K562 (cell line): ENCODE results near the gene TARS3. TPM values are rescaled to one million over a fixed set of nuclear protein-coding genes. Genes with fewer than 3 reads are reported as not detected.

Source experiments
- BRF1 ChIP-seq: IDR thresholded peaks from 3 replicates; pipeline ENCODE4 v1.6.1; 2011; ENCODE audit warnings: borderline replicate concordance, mild to moderate bottlenecking; ENCODE audit not compliant: insufficient read length; ENCODE audit errors: extremely low read depth
- CBFA2T2 ChIP-seq: fragments of 450-650 bp; conservative IDR thresholded peaks from 2 replicates; pipeline ENCODE4 v1.6.1; 2017; ENCODE audit warnings: mild to moderate bottlenecking
- CXXC5 ChIP-seq: fragments of 250-450 bp; sonication (Bioruptor Pico); IDR thresholded peaks from 2 replicates; pipeline ENCODE4 v1.8.0; 2022; ENCODE audit warnings: inconsistent platforms, mild to moderate bottlenecking, moderate library complexity
- DPF2 ChIP-seq: fragments of 450-650 bp; IDR thresholded peaks from 2 replicates; pipeline ENCODE4 v1.6.1; 2016
- EHMT2 ChIP-seq: fragments of 450-650 bp; IDR thresholded peaks from 2 replicates; pipeline ENCODE4 v1.6.1; 2018; ENCODE audit warnings: antibody characterized with exemption
- FOXP1 ChIP-seq: sonication (generic); formaldehyde crosslinking; IDR thresholded peaks from 2 replicates; pipeline ENCODE4 v1.8.0; 2022; ENCODE audit warnings: mild to moderate bottlenecking, missing genetic modification reagents
- JUND ChIP-seq, 2 experiments: IDR thresholded peaks; 2 replicates in 1 of 2; 3 replicates in 1 of 2; pipeline ENCODE4 v1.6.1; 2011; ENCODE audit warnings: borderline replicate concordance in 2 of 2, low read depth in 2 of 2, low read length in 2 of 2, improper control_type of control experiment in 1 of 2, missing biosample characterization in 1 of 2, missing genetic modification characterization in 1 of 2, missing genetic modification reagents in 1 of 2
- NELFE ChIP-seq: IDR thresholded peaks from 2 replicates; pipeline ENCODE4 v1.6.1; 2011; ENCODE audit warnings: mild to moderate bottlenecking; ENCODE audit not compliant: insufficient read depth, insufficient read length
- NFXL1 ChIP-seq: fragments of 450-650 bp; formaldehyde crosslinking; IDR thresholded peaks from 2 replicates; pipeline ENCODE4 v1.4.0; 2021; ENCODE audit warnings: mild to moderate bottlenecking
- ZBTB1 ChIP-seq: sonication (generic); formaldehyde crosslinking; IDR thresholded peaks from 2 replicates; pipeline ENCODE4 v1.8.1; 2023; ENCODE audit warnings: missing genetic modification reagents, low read depth, mild to moderate bottlenecking, borderline replicate concordance
- polyA plus RNA-seq, 8 experiments: library from polyadenylated mRNA; depleted of rRNA in 4 of 8; stranded (reverse) in 5 of 8; unstranded in 3 of 8; fragments of >200 nt; fragmentation: Nextera tagmentation in 2 of 8; fragmentation: Illumina TruSeq in 1 of 8; extraction: Ambion mirVana in 2 of 8; extraction: Trizol in 1 of 8; gene quantifications; 2 replicates each; pipeline versions ENCODE4 v1.2.1 to v1.2.3, GENCODE V29; 2011 to 2014; ENCODE audit warnings: inconsistent platforms in 1 of 8, missing spikeins in 1 of 8
- total RNA-seq, 7 experiments: library from RNA; depleted of rRNA in 6 of 7; stranded (reverse); fragments of >200 nt in 6 of 7; fragmentation: Illumina TruSeq in 2 of 7; extraction: Trizol in 2 of 7; gene quantifications; 2 replicates each; pipeline versions ENCODE4 v1.2.1 to v1.2.3, GENCODE V29; 2011 to 2021; ENCODE audit warnings: low replicate concordance in 1 of 7
- TF ChIP-seq, protein P1 (sequence below): fragments of 250-450 bp; sonication (Bioruptor Pico); IDR thresholded peaks from 2 replicates; pipeline ENCODE4 v1.4.0; 2020; ENCODE audit warnings: borderline replicate concordance
- TF ChIP-seq, protein P2 (sequence below): fragments of 450-650 bp; IDR thresholded peaks from 2 replicates; pipeline ENCODE4 v1.6.1; 2016; ENCODE audit warnings: mild to moderate bottlenecking, moderate library complexity
- TF ChIP-seq, protein P3 (sequence below): fragments of 450-650 bp; formaldehyde crosslinking; IDR thresholded peaks from 2 replicates; pipeline ENCODE4 v1.4.0; 2020; ENCODE audit warnings: mild to moderate bottlenecking

Gene TARS3
- total and polyA plus RNA-seq, 9 of the 15 experiments (the other 6 are each of a cell fraction or from before 2014, with no cell fraction given) = 2.1 to 14.7 (median 9.8) TPM

DNA sequence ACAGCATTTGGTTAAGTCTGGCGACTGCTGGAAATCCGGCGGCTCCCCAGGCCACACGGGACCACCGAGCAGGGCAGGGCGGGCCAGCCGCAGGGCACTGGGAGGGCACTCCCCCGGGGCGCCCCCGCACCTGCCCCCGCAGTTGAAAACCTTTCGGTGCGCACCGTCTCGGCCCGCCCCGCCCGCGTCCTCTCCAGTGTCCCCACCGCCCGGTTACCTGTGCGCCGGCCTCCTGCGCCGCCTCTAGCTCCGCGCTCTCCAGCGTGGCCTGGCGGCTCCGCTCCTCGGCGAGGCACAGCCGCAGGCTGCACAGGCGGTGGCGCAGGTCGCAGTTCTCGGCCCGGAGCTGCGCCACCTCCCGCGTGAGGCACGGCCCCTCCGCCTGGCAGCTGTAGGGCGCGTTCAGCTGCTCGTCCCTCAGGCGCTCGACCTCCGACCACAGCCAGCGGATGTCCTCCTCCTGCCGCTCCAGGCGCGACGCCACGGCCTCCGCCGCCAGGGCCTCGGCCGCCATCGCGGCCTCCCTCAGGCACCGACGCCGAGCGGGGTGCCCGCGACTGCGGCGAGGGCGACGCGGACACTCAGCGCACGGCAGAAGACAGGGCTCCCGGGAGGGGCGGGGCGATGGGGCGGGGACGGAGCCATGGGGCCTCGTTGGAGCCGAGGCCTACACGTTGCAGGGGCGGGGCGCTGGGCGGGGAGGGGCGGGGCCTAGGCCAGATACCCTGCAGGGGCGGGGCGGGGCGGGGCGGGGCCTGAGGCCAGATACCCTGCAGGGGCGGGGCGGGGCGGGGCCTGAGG lies at the start of gene TARS3 (continued):
- TF ChIP-seq, protein P1, sequence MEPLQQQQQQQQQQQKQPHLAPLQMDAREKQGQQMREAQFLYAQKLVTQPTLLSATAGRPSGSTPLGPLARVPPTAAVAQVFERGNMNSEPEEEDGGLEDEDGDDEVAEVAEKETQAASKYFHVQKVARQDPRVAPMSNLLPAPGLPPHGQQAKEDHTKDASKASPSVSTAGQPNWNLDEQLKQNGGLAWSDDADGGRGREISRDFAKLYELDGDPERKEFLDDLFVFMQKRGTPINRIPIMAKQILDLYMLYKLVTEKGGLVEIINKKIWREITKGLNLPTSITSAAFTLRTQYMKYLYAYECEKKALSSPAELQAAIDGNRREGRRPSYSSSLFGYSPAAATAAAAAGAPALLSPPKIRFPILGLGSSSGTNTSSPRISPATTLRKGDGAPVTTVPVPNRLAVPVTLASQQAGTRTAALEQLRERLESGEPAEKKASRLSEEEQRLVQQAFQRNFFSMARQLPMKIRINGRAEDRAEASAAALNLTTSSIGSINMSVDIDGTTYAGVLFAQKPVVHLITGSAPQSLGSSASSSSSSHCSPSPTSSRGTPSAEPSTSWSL = no peak
- TF ChIP-seq JUND (IDR thresholded peaks at IDR 0.05; ENCODE audit: borderline replicate concordance, low read depth, low read length) (no peak), JUND (tag; IDR thresholded peaks at IDR 0.05; ENCODE audit: borderline replicate concordance, low read depth, low read length) (no peak), NFXL1 (no peak), ZBTB1 (peak; percentile 83; the same call in 1 of the 2 replicates), NELFE (no peak), EHMT2 (no peak), FOXP1 (CRISPR knock-in tag) (peak; percentile 94), BRF1 (no peak), DPF2 (no peak), CXXC5 (CRISPR knock-in tag) (peak; percentile 91), CBFA2T2 (no peak)
- TF ChIP-seq, protein P2, sequence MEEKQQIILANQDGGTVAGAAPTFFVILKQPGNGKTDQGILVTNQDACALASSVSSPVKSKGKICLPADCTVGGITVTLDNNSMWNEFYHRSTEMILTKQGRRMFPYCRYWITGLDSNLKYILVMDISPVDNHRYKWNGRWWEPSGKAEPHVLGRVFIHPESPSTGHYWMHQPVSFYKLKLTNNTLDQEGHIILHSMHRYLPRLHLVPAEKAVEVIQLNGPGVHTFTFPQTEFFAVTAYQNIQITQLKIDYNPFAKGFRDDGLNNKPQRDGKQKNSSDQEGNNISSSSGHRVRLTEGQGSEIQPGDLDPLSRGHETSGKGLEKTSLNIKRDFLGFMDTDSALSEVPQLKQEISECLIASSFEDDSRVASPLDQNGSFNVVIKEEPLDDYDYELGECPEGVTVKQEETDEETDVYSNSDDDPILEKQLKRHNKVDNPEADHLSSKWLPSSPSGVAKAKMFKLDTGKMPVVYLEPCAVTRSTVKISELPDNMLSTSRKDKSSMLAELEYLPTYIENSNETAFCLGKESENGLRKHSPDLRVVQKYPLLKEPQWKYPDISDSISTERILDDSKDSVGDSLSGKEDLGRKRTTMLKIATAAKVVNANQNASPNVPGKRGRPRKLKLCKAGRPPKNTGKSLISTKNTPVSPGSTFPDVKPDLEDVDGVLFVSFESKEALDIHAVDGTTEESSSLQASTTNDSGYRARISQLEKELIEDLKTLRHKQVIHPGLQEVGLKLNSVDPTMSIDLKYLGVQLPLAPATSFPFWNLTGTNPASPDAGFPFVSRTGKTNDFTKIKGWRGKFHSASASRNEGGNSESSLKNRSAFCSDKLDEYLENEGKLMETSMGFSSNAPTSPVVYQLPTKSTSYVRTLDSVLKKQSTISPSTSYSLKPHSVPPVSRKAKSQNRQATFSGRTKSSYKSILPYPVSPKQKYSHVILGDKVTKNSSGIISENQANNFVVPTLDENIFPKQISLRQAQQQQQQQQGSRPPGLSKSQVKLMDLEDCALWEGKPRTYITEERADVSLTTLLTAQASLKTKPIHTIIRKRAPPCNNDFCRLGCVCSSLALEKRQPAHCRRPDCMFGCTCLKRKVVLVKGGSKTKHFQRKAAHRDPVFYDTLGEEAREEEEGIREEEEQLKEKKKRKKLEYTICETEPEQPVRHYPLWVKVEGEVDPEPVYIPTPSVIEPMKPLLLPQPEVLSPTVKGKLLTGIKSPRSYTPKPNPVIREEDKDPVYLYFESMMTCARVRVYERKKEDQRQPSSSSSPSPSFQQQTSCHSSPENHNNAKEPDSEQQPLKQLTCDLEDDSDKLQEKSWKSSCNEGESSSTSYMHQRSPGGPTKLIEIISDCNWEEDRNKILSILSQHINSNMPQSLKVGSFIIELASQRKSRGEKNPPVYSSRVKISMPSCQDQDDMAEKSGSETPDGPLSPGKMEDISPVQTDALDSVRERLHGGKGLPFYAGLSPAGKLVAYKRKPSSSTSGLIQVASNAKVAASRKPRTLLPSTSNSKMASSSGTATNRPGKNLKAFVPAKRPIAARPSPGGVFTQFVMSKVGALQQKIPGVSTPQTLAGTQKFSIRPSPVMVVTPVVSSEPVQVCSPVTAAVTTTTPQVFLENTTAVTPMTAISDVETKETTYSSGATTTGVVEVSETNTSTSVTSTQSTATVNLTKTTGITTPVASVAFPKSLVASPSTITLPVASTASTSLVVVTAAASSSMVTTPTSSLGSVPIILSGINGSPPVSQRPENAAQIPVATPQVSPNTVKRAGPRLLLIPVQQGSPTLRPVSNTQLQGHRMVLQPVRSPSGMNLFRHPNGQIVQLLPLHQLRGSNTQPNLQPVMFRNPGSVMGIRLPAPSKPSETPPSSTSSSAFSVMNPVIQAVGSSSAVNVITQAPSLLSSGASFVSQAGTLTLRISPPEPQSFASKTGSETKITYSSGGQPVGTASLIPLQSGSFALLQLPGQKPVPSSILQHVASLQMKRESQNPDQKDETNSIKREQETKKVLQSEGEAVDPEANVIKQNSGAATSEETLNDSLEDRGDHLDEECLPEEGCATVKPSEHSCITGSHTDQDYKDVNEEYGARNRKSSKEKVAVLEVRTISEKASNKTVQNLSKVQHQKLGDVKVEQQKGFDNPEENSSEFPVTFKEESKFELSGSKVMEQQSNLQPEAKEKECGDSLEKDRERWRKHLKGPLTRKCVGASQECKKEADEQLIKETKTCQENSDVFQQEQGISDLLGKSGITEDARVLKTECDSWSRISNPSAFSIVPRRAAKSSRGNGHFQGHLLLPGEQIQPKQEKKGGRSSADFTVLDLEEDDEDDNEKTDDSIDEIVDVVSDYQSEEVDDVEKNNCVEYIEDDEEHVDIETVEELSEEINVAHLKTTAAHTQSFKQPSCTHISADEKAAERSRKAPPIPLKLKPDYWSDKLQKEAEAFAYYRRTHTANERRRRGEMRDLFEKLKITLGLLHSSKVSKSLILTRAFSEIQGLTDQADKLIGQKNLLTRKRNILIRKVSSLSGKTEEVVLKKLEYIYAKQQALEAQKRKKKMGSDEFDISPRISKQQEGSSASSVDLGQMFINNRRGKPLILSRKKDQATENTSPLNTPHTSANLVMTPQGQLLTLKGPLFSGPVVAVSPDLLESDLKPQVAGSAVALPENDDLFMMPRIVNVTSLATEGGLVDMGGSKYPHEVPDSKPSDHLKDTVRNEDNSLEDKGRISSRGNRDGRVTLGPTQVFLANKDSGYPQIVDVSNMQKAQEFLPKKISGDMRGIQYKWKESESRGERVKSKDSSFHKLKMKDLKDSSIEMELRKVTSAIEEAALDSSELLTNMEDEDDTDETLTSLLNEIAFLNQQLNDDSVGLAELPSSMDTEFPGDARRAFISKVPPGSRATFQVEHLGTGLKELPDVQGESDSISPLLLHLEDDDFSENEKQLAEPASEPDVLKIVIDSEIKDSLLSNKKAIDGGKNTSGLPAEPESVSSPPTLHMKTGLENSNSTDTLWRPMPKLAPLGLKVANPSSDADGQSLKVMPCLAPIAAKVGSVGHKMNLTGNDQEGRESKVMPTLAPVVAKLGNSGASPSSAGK = peak; percentile 86
- TF ChIP-seq, protein P3, sequence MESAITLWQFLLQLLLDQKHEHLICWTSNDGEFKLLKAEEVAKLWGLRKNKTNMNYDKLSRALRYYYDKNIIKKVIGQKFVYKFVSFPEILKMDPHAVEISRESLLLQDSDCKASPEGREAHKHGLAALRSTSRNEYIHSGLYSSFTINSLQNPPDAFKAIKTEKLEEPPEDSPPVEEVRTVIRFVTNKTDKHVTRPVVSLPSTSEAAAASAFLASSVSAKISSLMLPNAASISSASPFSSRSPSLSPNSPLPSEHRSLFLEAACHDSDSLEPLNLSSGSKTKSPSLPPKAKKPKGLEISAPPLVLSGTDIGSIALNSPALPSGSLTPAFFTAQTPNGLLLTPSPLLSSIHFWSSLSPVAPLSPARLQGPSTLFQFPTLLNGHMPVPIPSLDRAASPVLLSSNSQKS (CRISPR knock-in tag) = no peak
